BLaER1 (cell line): Measurements from ENCODE around the gene C1QBP.
A peak's percentile ranks its signal among the peaks of the same experiment; 100 is the strongest.

ENCODE experiments used
- H3K27ac ChIP-seq: shearing (Covaris generic); formaldehyde crosslinking; 2 replicates; pipeline ENCODE4 v1.8.1; 2022
- H3K27me3 ChIP-seq: shearing (Covaris generic); formaldehyde crosslinking; 2 replicates; pipeline ENCODE4 v1.8.1; 2022
- H3K36me3 ChIP-seq: shearing (Covaris generic); formaldehyde crosslinking; 2 replicates; pipeline ENCODE4 v1.8.1; 2022
- H3K4me1 ChIP-seq: shearing (Covaris generic); formaldehyde crosslinking; 2 replicates; pipeline ENCODE4 v1.8.1; 2022
- H3K4me2 ChIP-seq: shearing (Covaris generic); formaldehyde crosslinking; 2 replicates; pipeline ENCODE4 v1.8.1; 2022
- H3K4me3 ChIP-seq: shearing (Covaris generic); formaldehyde crosslinking; 2 replicates; pipeline ENCODE4 v1.8.1; 2022
- H3K9ac ChIP-seq: shearing (Covaris generic); formaldehyde crosslinking; 2 replicates; pipeline ENCODE4 v1.8.1; 2022
- H3K9me3 ChIP-seq: shearing (Covaris generic); formaldehyde crosslinking; 2 replicates; pipeline ENCODE4 v1.8.1; 2022
- H4K20me1 ChIP-seq: shearing (Covaris generic); formaldehyde crosslinking; 2 replicates; pipeline ENCODE4 v1.8.1; 2022
- Cebpa-rat ChIP-seq: shearing (Covaris generic); IDR thresholded peaks from 2 replicates; pipeline ENCODE4 v1.8.1; 2022

C1QBP gene

GRCh38 chr17:5419356-5419958 is 19.5 kb downstream of the C1QBP start, which contains the start of gene NUP88:
Gene NUP88 (minus strand): TSS chr17:5419662. CDS start chr17:5419650, 12 bp downstream.
- Histone ChIP-seq H3K27ac (peak within 1 kb of the TSS; percentile 94), H4K20me1 (peaks cover 58% of the 10 kb centered on the region), H3K4me3 (peak within 1 kb of the TSS; percentile 80), H3K27me3 (no peaks in the 10 kb centered on the region), H3K4me1 (peaks cover 47% of the 10 kb centered on the region), H3K9me3 (no peaks in the 10 kb centered on the region), H3K9ac (peak within 1 kb of the TSS; percentile 93), H3K36me3 (peaks cover 67% of the 10 kb centered on the region), H3K4me2 (peak within 1 kb of the TSS; percentile 95)
- TF ChIP-seq Cebpa-rat = no peak

DNA sequence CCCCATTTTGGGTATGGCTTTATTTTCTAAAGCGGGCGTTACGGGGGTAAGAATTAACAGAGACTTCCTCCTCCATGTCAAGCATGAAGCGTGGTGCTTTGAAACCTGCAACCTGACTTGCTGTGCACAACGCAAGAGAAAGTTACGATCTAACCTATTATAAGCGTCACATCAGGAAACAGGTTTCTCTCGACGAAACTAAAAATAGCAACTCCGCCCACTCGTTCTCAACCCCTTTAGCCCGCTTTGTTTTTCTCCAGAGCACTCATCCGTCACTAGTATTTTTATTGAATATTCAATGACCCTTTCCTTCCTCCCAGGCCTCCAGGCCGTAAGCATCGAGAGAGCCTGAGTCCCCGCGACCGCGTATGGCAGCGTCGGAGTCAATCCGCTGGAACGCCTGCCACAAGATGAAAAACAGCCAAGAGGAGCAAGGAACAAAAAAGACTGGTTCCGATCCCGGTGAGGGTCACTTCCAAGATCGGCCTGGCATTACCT is 20.0 kb downstream of the C1QBP start:
- Histone ChIP-seq H3K9me3 (no peaks in the 10 kb centered on the region), H3K4me3 (peak overlapping the region; percentile 80), H4K20me1 (peaks cover 58% of the 10 kb centered on the region), H3K27me3 (no peaks in the 10 kb centered on the region), H3K27ac (peak overlapping the region; percentile 94), H3K4me2 (peak overlapping the region; percentile 95), H3K36me3 (peaks cover 67% of the 10 kb centered on the region), H3K9ac (peak overlapping the region; percentile 93), H3K4me1 (peaks cover 47% of the 10 kb centered on the region)
- TF ChIP-seq Cebpa-rat = no peak

DNA sequence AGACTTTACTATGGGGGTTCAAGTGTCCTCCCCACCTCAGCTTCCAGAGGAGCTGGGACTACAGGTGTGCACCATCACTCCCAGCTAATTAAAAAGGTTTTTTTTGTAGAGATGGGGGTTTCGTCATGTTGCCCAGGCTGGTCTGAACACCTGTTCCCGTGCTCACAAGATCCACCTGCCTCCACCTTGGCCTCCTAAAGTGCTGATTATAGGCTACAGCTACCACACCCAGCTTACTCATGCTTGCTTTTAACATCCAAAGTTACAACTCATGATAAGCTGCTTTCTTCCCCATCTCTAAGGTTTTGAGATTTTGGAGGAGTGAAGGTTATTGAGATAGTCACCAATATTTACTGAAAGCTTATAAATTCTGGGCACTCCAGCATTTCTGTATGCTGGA is 22.1 kb downstream of the C1QBP start:
- Histone ChIP-seq H3K4me3 (0 out of 2 replicates have a peak overlapping the region, but pooled peaks have one; percentile 80), H3K36me3 (peaks cover 67% of the 10 kb centered on the region), H3K9ac (peak overlapping the region; percentile 48; the same call in 1 of the 2 replicates), H4K20me1 (peaks cover 60% of the 10 kb centered on the region), H3K27me3 (no peaks in the 10 kb centered on the region), H3K4me2 (peak overlapping the region; percentile 95), H3K9me3 (no peaks in the 10 kb centered on the region), H3K4me1 (peaks cover 35% of the 10 kb centered on the region), H3K27ac (0 out of 2 replicates have a peak overlapping the region, but pooled peaks have one; percentile 18)
- no peak for TF ChIP-seq Cebpa-rat

DNA sequence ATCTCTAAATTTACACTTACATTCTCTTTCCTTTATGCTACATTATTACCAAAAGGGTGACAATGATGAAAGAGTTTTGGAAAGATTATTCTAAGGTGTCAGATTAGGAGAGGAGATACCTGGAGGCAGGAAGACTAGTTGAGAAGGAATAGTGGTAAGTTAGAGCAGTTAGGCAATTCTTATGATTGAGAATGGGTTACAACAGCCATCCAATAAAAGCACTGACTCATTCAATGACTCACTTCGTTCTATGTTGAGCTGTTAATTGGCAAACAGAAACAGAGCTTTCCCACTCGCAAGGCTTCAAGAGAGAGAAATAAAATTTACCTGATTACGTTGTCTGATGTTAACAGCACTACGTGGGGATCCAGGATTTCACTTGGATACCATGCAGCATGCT is 25.3 kb downstream of the C1QBP start:
- no peak overlapping the region for H3K4me2 ChIP-seq
- peaks cover 22% of the 10 kb centered on the region for H3K4me1 ChIP-seq
- H4K20me1 ChIP-seq = peaks cover 89% of the 10 kb centered on the region
- H3K9ac ChIP-seq = no peak overlapping the region
- H3K9me3 ChIP-seq = no peaks in the 10 kb centered on the region
- no peak for TF ChIP-seq Cebpa-rat
- no peak overlapping the region for H3K4me3 ChIP-seq
- no peaks in the 10 kb centered on the region for H3K27me3 ChIP-seq
- H3K36me3 ChIP-seq = peaks cover 91% of the 10 kb centered on the region
- H3K27ac ChIP-seq = no peak overlapping the region

- H3K27me3 ChIP-seq = no peaks in the 10 kb centered on the region
- H3K4me1 ChIP-seq = no peaks in the 10 kb centered on the region
- H4K20me1 ChIP-seq = peaks cover 87% of the 10 kb centered on the region
- TF ChIP-seq Cebpa-rat = no peak
- no peak overlapping the region for H3K4me3 ChIP-seq
- no peak overlapping the region for H3K9ac ChIP-seq
- H3K27ac ChIP-seq = no peak overlapping the region
- peaks cover 99% of the 10 kb centered on the region for H3K36me3 ChIP-seq
- no peak overlapping the region for H3K4me2 ChIP-seq
- H3K9me3 ChIP-seq = no peaks in the 10 kb centered on the region
These were observed 28.2 kb downstream of the C1QBP start for GRCh38 chr17:5410594-5411272.

DNA sequence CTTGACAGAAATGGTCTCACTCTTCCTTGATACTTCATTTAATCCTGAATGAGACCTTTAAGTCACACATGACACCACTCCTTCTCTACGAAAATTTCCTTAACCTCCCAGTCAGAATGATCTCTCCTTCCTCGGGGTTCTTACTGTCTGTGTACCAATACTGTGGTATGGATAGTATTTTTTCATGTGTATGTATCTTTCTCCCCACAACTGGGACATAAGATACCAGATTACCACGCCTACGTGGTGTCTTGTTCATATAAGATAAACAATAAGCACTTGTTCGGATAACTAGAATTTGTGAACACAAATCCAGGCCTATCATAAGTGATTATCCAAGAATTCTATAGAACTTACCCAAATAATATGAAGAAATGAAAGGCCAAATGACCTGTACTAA is 30.8 kb downstream of the C1QBP start:
- Histone ChIP-seq H3K27me3 (no peaks in the 10 kb centered on the region), H3K36me3 (peaks cover 99% of the 10 kb centered on the region), H3K4me1 (no peaks in the 10 kb centered on the region), H3K27ac (no peak overlapping the region), H3K9ac (no peak overlapping the region), H3K4me3 (no peak overlapping the region), H4K20me1 (peaks cover 92% of the 10 kb centered on the region), H3K9me3 (no peaks in the 10 kb centered on the region), H3K4me2 (no peak overlapping the region)
- no peak for TF ChIP-seq Cebpa-rat

GRCh38 chr17:5405400-5405799 is 33.6 kb downstream of the C1QBP start:
- H3K36me3 ChIP-seq = peaks cover 98% of the 10 kb centered on the region

DNA sequence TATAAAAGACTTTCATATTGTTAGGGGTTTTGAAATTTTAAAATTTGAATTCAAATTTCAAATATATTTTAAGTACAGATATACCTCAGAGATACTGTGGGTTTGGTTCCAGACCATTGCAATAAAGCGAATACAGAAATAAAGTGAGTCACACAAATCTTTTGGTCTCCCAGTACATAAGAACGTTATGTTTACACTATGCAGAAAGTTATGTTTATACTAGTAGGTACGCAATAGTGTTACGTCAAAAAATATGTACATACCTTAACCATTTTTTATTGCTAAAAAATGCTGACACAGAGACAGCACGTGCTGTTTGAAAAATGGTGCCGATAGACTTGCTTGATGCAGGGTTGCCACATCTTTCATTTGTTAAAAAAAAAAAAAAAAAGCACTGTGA is 39.2 kb downstream of the C1QBP start:
- no peak overlapping the region for H3K4me3 ChIP-seq
- H4K20me1 ChIP-seq = peaks cover 57% of the 10 kb centered on the region
- H3K9me3 ChIP-seq = 0 out of 2 replicates have a peak, but pooled peaks cover 4% of the 10 kb centered on the region
- H3K4me1 ChIP-seq = no peaks in the 10 kb centered on the region
- H3K4me2 ChIP-seq = no peak overlapping the region
- H3K27ac ChIP-seq = no peak overlapping the region
- TF ChIP-seq Cebpa-rat = no peak
- peaks cover 99% of the 10 kb centered on the region for H3K36me3 ChIP-seq
- no peaks in the 10 kb centered on the region for H3K27me3 ChIP-seq
- no peak overlapping the region for H3K9ac ChIP-seq

More at GRCh38 chr17:5405400-5405799, 33.6 kb downstream of the C1QBP start:
- no peaks in the 10 kb centered on the region for H3K4me1 ChIP-seq
- peaks cover 87% of the 10 kb centered on the region for H4K20me1 ChIP-seq
- no peak overlapping the region for H3K9ac ChIP-seq
- no peaks in the 10 kb centered on the region for H3K9me3 ChIP-seq
- H3K27me3 ChIP-seq = no peaks in the 10 kb centered on the region
- no peak overlapping the region for H3K27ac ChIP-seq
- no peak overlapping the region for H3K4me3 ChIP-seq
- no peak overlapping the region for H3K4me2 ChIP-seq
- no peak for TF ChIP-seq Cebpa-rat

DNA sequence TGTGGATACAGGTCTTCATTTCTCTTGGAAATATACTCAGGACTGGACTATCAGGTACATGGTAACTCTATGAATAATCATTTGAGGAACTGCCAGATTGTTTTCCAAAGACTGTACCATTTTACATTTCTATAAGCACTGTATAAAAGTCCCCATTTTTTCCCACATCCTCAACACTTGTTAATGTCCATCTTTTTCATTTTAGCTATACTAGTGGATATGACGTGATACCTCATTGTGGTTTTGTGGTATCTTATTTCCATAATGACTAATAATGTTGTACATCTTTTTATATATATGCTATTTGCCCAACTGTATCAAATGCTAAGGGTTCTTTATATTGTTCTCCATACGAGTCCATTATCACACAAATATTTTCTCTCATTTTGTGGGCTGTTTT is 42.3 kb downstream of the C1QBP start:
- H3K4me3 ChIP-seq = no peak overlapping the region
- H4K20me1 ChIP-seq = peaks cover 35% of the 10 kb centered on the region
- H3K27ac ChIP-seq = no peak overlapping the region
- no peaks in the 10 kb centered on the region for H3K4me1 ChIP-seq
- TF ChIP-seq Cebpa-rat = no peak
- H3K4me2 ChIP-seq = no peak overlapping the region
- H3K36me3 ChIP-seq = peaks cover 99% of the 10 kb centered on the region
- no peaks in the 10 kb centered on the region for H3K27me3 ChIP-seq
- 0 out of 2 replicates have a peak, but pooled peaks cover 4% of the 10 kb centered on the region for H3K9me3 ChIP-seq
- no peak overlapping the region for H3K9ac ChIP-seq

DNA sequence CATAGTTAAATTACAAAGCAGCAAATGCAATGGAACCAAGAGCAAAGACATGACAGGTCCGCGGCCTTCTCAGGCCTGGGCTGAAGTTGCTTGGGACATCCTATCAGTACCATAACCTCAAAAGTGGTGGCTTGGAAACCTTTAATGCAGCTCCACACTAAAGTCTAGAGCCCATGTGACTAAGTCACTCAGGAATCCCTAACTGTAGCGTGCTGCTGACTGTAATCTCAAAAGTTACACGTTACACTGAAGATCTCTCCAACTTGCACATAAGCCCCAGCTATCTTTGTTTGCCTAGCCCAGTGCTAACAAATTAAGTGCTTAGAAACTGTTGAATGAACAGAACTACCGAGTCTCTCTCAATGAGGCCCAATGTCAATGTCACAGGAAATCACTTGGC is 47.3 kb downstream of the C1QBP start:
- no peaks in the 10 kb centered on the region for H3K27me3 ChIP-seq
- H3K36me3 ChIP-seq = peaks cover 100% of the 10 kb centered on the region
- no peak overlapping the region for H3K4me2 ChIP-seq
- H3K4me3 ChIP-seq = no peak overlapping the region
- no peaks in the 10 kb centered on the region for H3K4me1 ChIP-seq
- H4K20me1 ChIP-seq = peaks cover 26% of the 10 kb centered on the region
- H3K9ac ChIP-seq = 0 out of 2 replicates have a peak overlapping the region, but pooled peaks have one; percentile 6
- no peaks in the 10 kb centered on the region for H3K9me3 ChIP-seq
- H3K27ac ChIP-seq = no peak overlapping the region
- TF ChIP-seq Cebpa-rat = no peak
